PC-9 (cell line): ENCODE results near the gene IL12RB1. TPM values are rescaled to one million over a fixed set of nuclear protein-coding genes. Genes with fewer than 3 reads are reported as not detected.

ENCODE experiments used
- BruUV-seq: library from RNA; stranded (reverse); fragments of 400-500 nt; replicated peaks from 2 replicates; lab custom pipeline; 2021; lab: Mats Ljungman, UMichigan
- CTCF ChIA-PET: fragments of 300-600 bp; sonication (Branson Sonifier 250); formaldehyde crosslinking; loops from one replicate; lab custom pipeline; 2022; ENCODE audit warnings: antibody characterized with exemption; lab: Charles Lee
- POLR2A ChIA-PET: fragments of 300-600 bp; sonication (Branson Sonifier 250); formaldehyde crosslinking; loops from one replicate; lab custom pipeline; 2022; ENCODE audit warnings: antibody characterized with exemption; ENCODE audit not compliant: unreplicated experiment; lab: Charles Lee
- DNase-seq, 2 experiments: peaks; one replicate each; pipeline versions ENCODE4 v3.0.0 to v3.0.0-alpha.2; 2015 to 2022; ENCODE audit warnings: mixed read lengths in 1 of 2
- H2AFZ ChIP-seq: fragments of 200-600 bp; sonication (generic); 2 replicates; pipeline ENCODE4 v1.8.1; 2017; ENCODE audit warnings: antibody characterized with exemption
- H3F3A ChIP-seq: fragments of 200-600 bp; sonication (generic); 2 replicates; pipeline ENCODE4 v1.8.1; 2017; ENCODE audit warnings: antibody characterized with exemption, mild to moderate bottlenecking, low read depth; ENCODE audit not compliant: insufficient read depth
- H3K27ac ChIP-seq: fragments of 200-600 bp; sonication (generic); 2 replicates; pipeline ENCODE4 v1.6.1; 2016; ENCODE audit warnings: mixed run types
- H3K27me3 ChIP-seq: fragments of 200-600 bp; sonication (generic); 2 replicates; pipeline ENCODE4 v1.6.1; 2016; ENCODE audit warnings: low read depth, mixed run types; ENCODE audit not compliant: insufficient read depth
- H3K36me3 ChIP-seq: fragments of 200-600 bp; sonication (generic); 2 replicates; pipeline ENCODE4 v1.6.1; 2016; ENCODE audit warnings: low read depth, mixed run types
- H3K4me1 ChIP-seq: fragments of 200-600 bp; sonication (generic); replicated peaks from 2 replicates; pipeline ENCODE4 v1.6.1; 2016; ENCODE audit warnings: mixed run types; ENCODE audit not compliant: insufficient read depth
- H3K4me2 ChIP-seq: fragments of 200-600 bp; sonication (generic); 2 replicates; pipeline ENCODE4 v1.6.1; 2017; ENCODE audit warnings: mixed run types
- H3K4me3 ChIP-seq: fragments of 200-600 bp; sonication (generic); 2 replicates; pipeline ENCODE4 v1.6.1; 2016; ENCODE audit warnings: mixed run types
- H3K79me2 ChIP-seq: fragments of 200-600 bp; sonication (generic); 2 replicates; pipeline ENCODE4 v1.6.1; 2017; ENCODE audit warnings: low read depth, mixed run types
- H3K9me2 ChIP-seq: fragments of 200-600 bp; sonication (generic); 2 replicates; pipeline ENCODE4 v1.8.1; 2017; ENCODE audit warnings: mild to moderate bottlenecking; ENCODE audit not compliant: insufficient read depth
- H3K9me3 ChIP-seq: fragments of 200-600 bp; sonication (generic); 2 replicates; pipeline ENCODE4 v1.8.1; 2016; ENCODE audit warnings: low read depth; ENCODE audit not compliant: insufficient read depth
- H4K20me1 ChIP-seq: fragments of 200-600 bp; sonication (generic); 2 replicates; pipeline ENCODE4 v1.8.1; 2017; ENCODE audit not compliant: insufficient read depth
- EZH2 ChIP-seq: fragments of 200-600 bp; sonication (generic); IDR thresholded peaks from 2 replicates; pipeline ENCODE4 v1.8.0; 2017; ENCODE audit warnings: antibody characterized with exemption, low read depth
- intact Hi-C: fragments of 100-400 bp; cut with micrococcal nuclease; formaldehyde crosslinking; loops from one replicate; pipeline ENCODE4 v1.10.0; 2022; ENCODE audit not compliant: unreplicated experiment
- total RNA-seq: library from RNA; stranded (reverse); gene quantifications from 2 replicates; pipeline ENCODE4 v1.2.3, GENCODE V29; 2021
- TF ChIP-seq, protein P1 (sequence below): fragments of 200-600 bp; sonication (generic); conservative IDR thresholded peaks from 2 replicates; pipeline ENCODE4 v1.6.1; 2017; ENCODE audit warnings: mixed run types, antibody characterized with exemption, mild to moderate bottlenecking, moderate library complexity

The IL12RB1 gene
- total RNA-seq, 1 experiment from 2014 or later, result 0.55 TPM

DNA sequence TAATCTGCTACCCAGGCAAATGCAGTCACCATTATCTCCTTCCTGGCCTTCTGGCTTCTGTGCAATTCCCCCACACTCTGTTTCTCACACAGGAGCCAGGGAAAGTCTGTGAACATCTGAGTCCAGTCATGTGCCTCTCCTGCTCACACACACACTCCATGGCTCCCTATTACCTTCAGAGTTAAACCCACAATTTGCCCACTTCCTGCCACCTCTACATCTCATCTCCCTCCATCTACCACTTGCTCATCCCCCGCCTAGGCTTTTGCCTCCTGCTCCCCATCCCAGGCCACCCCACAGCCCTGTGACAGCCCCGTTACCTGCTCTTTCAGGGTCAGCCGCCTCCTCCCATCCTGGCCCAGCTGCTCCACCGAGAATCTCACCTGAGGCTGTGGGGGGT, 13.5 kb downstream of the IL12RB1 start:
- no peaks in the 10 kb centered on the region for H3K4me1 ChIP-seq
- no peak overlapping the region for H3K27ac ChIP-seq
- H3K27me3 ChIP-seq, result no peaks in the 10 kb centered on the region
- H3K79me2 ChIP-seq, result no peaks in the 10 kb centered on the region
- DNase-seq, result no peak
- ChIA-PET POLR2A (no interaction called here), CTCF (no interaction called here)
- no peaks in the 10 kb centered on the region for H3K9me3 ChIP-seq
- intact Hi-C loops, result no loop called here
- H3K36me3 ChIP-seq, result no peaks in the 10 kb centered on the region
- no peaks in the 10 kb centered on the region for H4K20me1 ChIP-seq
- no peak overlapping the region for H2AFZ ChIP-seq
- H3K4me2 ChIP-seq, result no peak overlapping the region
- BruUV-seq, result no TSS peak
- H3F3A ChIP-seq, result peaks cover 11% of the 10 kb centered on the region; the same call in 1 of the 2 replicates
- TF ChIP-seq, protein P1, sequence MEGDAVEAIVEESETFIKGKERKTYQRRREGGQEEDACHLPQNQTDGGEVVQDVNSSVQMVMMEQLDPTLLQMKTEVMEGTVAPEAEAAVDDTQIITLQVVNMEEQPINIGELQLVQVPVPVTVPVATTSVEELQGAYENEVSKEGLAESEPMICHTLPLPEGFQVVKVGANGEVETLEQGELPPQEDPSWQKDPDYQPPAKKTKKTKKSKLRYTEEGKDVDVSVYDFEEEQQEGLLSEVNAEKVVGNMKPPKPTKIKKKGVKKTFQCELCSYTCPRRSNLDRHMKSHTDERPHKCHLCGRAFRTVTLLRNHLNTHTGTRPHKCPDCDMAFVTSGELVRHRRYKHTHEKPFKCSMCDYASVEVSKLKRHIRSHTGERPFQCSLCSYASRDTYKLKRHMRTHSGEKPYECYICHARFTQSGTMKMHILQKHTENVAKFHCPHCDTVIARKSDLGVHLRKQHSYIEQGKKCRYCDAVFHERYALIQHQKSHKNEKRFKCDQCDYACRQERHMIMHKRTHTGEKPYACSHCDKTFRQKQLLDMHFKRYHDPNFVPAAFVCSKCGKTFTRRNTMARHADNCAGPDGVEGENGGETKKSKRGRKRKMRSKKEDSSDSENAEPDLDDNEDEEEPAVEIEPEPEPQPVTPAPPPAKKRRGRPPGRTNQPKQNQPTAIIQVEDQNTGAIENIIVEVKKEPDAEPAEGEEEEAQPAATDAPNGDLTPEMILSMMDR, result no peak
- TF ChIP-seq EZH2, result no peak
- no peak overlapping the region for H3K4me3 ChIP-seq
- no peaks in the 10 kb centered on the region for H3K9me2 ChIP-seq

DNA sequence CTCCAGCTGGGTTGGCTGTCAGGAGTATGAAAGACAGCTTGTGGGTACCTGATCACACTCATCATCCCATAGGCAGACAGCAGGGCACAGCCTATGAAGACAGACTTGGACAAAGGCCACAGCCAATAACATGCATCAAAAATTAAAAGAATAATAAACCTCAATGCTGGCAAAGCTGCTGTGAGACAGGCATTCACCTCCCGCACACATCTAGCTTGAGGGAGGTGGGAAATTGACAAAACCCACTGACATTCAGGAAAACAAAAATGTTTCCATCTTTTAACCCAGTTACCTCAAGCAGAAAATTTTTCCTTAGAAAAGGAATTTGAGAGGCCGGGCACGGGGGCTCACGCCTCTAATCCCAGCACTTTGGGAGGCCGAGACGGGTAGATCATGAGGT, 14.4 kb downstream of the IL12RB1 start:
- Histone ChIP-seq H3F3A (peaks cover 11% of the 10 kb centered on the region; the same call in 1 of the 2 replicates), H3K9me2 (no peaks in the 10 kb centered on the region), H3K27me3 (no peaks in the 10 kb centered on the region), H3K4me3 (no peak overlapping the region), H3K79me2 (no peaks in the 10 kb centered on the region), H4K20me1 (no peaks in the 10 kb centered on the region), H3K27ac (no peak overlapping the region), H3K36me3 (no peaks in the 10 kb centered on the region), H3K4me1 (no peaks in the 10 kb centered on the region), H2AFZ (no peak overlapping the region), H3K9me3 (no peaks in the 10 kb centered on the region), H3K4me2 (no peak overlapping the region)
- intact Hi-C loops, result no loop called here
- TF ChIP-seq EZH2, result no peak
- TF ChIP-seq, protein P1, result no peak
- ChIA-PET CTCF (no interaction called here), POLR2A (no interaction called here)
- BruUV-seq, result no TSS peak
- DNase-seq, result no peak

DNA sequence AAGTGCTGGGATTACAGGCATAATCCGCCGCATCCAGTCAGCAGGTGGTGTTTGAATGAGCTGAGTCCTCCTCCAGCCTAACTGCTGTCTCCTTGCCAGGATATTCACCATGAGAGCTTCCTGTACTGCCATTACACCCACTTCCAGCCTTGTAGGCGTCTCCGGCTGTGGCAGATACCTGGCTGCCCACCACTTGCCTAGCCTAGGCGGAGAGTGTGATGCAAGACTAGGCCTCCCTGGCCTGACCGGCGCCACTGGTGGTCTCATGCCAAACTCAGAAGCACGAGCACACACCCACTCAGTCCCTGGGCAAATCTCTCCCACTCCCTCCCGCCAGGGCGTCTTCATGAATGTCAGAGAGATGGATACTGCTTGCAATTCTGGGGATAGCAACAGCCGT, 16.6 kb downstream of the IL12RB1 start:
- no peak overlapping the region for H3K4me2 ChIP-seq
- H3K4me3 ChIP-seq, result no peak overlapping the region
- ChIA-PET CTCF (no interaction called here), POLR2A (no interaction called here)
- H4K20me1 ChIP-seq, result no peaks in the 10 kb centered on the region
- intact Hi-C loops, result no loop called here
- H3K27ac ChIP-seq, result no peak overlapping the region
- H3K36me3 ChIP-seq, result no peaks in the 10 kb centered on the region
- no peaks in the 10 kb centered on the region for H3K79me2 ChIP-seq
- H3K9me2 ChIP-seq, result no peaks in the 10 kb centered on the region
- TF ChIP-seq EZH2, result no peak
- TF ChIP-seq, protein P1, result no peak
- H2AFZ ChIP-seq, result no peak overlapping the region
- no TSS peak for BruUV-seq
- DNase-seq, result no peak
- H3K4me1 ChIP-seq, result no peaks in the 10 kb centered on the region
- no peaks in the 10 kb centered on the region for H3K27me3 ChIP-seq
- no peaks in the 10 kb centered on the region for H3K9me3 ChIP-seq
- peaks cover 17% of the 10 kb centered on the region; the same call in 1 of the 2 replicates for H3F3A ChIP-seq
